GM18909 (cell line): ENCODE results near the gene SIAH3.
"Not testable (repeated sequence)": the region's sequence is repeated elsewhere in the genome, so short reads cannot be mapped to it uniquely, and the experiment has no call there.

Source experiments
- ATAC-seq: cut with Tn5 transposase; IDR thresholded peaks from one replicate; pipeline ENCODE4 v1.9.1; 2021; ENCODE audit warnings: mild to moderate bottlenecking; ENCODE audit not compliant: unreplicated experiment, poor library complexity

Gene SIAH3

GRCh38 chr13:45786293-45786920 is 65.1 kb downstream of the SIAH3 start:
- ATAC-seq, result no peak

GRCh38 chr13:45784755-45785675 is 66.5 kb downstream of the SIAH3 start:
- ATAC-seq, result no peak

GRCh38 chr13:45783346-45784043 is 68.1 kb downstream of the SIAH3 start:
- no peak for ATAC-seq

- ATAC-seq, result no peak
These were observed 69.1 kb downstream of the SIAH3 start for GRCh38 chr13:45782327-45783045.

GRCh38 chr13:45781553-45782326 is 69.8 kb downstream of the SIAH3 start:
- ATAC-seq, result no peak

GRCh38 chr13:45779901-45780300 is 71.7 kb downstream of the SIAH3 start:
- ATAC-seq, result no peak

- ATAC-seq, result no peak
These were observed 72.7 kb downstream of the SIAH3 start for GRCh38 chr13:45778882-45779281.

- no peak for ATAC-seq
These were observed 74.8 kb downstream of the SIAH3 start for GRCh38 chr13:45776748-45777147.

- ATAC-seq, result no peak
These were observed 76.1 kb downstream of the SIAH3 start for GRCh38 chr13:45775401-45775963.

- no peak for ATAC-seq
These were observed 77.6 kb downstream of the SIAH3 start for GRCh38 chr13:45773944-45774343.

GRCh38 chr13:45773236-45773635 is 78.3 kb downstream of the SIAH3 start:
- no peak for ATAC-seq

- ATAC-seq, result no peak
These were observed 80.7 kb downstream of the SIAH3 start for GRCh38 chr13:45770886-45771285.

GRCh38 chr13:45768656-45769479 is 82.7 kb downstream of the SIAH3 start:
- ATAC-seq, result no peak

- ATAC-seq, result no peak
These were observed 86.1 kb downstream of the SIAH3 start for GRCh38 chr13:45765464-45765863.

- no peak for ATAC-seq
These were observed 88.1 kb downstream of the SIAH3 start for GRCh38 chr13:45763419-45763818.

- not testable (repeated sequence) for ATAC-seq
These were observed 94.0 kb downstream of the SIAH3 start for GRCh38 chr13:45757589-45757988.

- not testable (repeated sequence) for ATAC-seq
These were observed 95.1 kb downstream of the SIAH3 start for GRCh38 chr13:45756498-45756897.

- ATAC-seq, result no peak
These were observed 99.0 kb downstream of the SIAH3 start for GRCh38 chr13:45752510-45752909.
